Measurements from ENCODE around the gene FRRS1L. TPM values are rescaled to one million over a fixed set of nuclear protein-coding genes. Genes with fewer than 3 reads are reported as not detected.

FRRS1L gene
- total and polyA plus RNA-seq, 2 of the 13 experiments (the other 11 are each of a cell fraction or from before 2014, with no cell fraction given) = 0.02 to 0.03 TPM

DNA sequence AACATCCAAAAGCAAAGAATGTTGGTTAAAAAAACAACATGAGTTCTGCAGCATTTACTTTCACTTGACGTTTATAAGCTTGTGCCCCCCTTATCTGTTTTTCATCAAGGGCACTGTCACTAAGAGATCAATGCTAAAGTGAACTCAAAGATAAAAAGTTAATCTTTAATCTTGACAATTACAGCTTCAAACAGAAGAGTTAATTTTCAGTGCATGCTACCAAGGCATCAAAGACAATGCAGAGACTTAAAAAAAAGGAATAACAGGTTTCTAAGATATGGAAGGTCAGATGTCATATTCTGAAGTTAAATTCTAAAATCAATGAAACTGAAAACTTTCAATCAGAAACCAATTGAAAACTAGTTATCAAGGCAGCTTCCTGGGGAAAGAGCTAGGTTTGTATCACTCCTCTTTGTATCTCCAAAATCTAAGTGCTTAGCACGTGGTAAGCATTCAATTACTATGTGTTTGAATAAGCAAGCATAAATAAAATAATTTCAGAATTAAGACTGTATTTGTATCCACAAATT is 84.9 kb downstream of the FRRS1L start (continued):
- TF ChIP-seq, protein P1, sequence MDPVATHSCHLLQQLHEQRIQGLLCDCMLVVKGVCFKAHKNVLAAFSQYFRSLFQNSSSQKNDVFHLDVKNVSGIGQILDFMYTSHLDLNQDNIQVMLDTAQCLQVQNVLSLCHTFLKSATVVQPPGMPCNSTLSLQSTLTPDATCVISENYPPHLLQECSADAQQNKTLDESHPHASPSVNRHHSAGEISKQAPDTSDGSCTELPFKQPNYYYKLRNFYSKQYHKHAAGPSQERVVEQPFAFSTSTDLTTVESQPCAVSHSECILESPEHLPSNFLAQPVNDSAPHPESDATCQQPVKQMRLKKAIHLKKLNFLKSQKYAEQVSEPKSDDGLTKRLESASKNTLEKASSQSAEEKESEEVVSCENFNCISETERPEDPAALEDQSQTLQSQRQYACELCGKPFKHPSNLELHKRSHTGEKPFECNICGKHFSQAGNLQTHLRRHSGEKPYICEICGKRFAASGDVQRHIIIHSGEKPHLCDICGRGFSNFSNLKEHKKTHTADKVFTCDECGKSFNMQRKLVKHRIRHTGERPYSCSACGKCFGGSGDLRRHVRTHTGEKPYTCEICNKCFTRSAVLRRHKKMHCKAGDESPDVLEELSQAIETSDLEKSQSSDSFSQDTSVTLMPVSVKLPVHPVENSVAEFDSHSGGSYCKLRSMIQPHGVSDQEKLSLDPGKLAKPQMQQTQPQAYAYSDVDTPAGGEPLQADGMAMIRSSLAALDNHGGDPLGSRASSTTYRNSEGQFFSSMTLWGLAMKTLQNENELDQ (CRISPR knock-in tag; IDR thresholded peaks at IDR 0.05; ENCODE audit: borderline replicate concordance) = no peak
- TF ChIP-seq, protein P2, sequence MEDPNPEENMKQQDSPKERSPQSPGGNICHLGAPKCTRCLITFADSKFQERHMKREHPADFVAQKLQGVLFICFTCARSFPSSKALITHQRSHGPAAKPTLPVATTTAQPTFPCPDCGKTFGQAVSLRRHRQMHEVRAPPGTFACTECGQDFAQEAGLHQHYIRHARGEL (CRISPR knock-in tag; IDR thresholded peaks at IDR 0.05) = no peak
- TF ChIP-seq, protein P3, sequence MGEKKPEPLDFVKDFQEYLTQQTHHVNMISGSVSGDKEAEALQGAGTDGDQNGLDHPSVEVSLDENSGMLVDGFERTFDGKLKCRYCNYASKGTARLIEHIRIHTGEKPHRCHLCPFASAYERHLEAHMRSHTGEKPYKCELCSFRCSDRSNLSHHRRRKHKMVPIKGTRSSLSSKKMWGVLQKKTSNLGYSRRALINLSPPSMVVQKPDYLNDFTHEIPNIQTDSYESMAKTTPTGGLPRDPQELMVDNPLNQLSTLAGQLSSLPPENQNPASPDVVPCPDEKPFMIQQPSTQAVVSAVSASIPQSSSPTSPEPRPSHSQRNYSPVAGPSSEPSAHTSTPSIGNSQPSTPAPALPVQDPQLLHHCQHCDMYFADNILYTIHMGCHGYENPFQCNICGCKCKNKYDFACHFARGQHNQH (CRISPR knock-in tag; IDR thresholded peaks at IDR 0.05) = peak; percentile 40; the same call in 1 of the 2 replicates
- TF ChIP-seq PCBP2 (optimal IDR thresholded peaks at IDR 0.05; ENCODE audit: low read depth, low read length, poor library complexity, severe bottlenecking) = no peak
- TF ChIP-seq, protein P4, sequence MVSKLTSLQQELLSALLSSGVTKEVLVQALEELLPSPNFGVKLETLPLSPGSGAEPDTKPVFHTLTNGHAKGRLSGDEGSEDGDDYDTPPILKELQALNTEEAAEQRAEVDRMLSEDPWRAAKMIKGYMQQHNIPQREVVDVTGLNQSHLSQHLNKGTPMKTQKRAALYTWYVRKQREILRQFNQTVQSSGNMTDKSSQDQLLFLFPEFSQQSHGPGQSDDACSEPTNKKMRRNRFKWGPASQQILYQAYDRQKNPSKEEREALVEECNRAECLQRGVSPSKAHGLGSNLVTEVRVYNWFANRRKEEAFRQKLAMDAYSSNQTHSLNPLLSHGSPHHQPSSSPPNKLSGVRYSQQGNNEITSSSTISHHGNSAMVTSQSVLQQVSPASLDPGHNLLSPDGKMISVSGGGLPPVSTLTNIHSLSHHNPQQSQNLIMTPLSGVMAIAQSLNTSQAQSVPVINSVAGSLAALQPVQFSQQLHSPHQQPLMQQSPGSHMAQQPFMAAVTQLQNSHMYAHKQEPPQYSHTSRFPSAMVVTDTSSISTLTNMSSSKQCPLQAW (CRISPR knock-in tag; IDR thresholded peaks at IDR 0.05) = peak; percentile 40; the same call in 1 of the 2 replicates
- peak; percentile 94; the same call in 1 of the 2 replicates for TF ChIP-seq NCOR1 (IDR thresholded peaks at IDR 0.05; ENCODE audit: borderline replicate concordance, low read length)
- TF ChIP-seq ELF1 (CRISPR knock-in tag; IDR thresholded peaks at IDR 0.05) = no peak
- no peak for TF ChIP-seq ZNF713 (CRISPR knock-in tag; IDR thresholded peaks at IDR 0.05)
- TF ChIP-seq ZNF432 (CRISPR knock-in tag; IDR thresholded peaks at IDR 0.05; ENCODE audit: borderline replicate concordance) = no peak
- no peak for TF ChIP-seq ZNF382 (CRISPR knock-in tag; IDR thresholded peaks at IDR 0.05; ENCODE audit: borderline replicate concordance)
- no peak for TF ChIP-seq ZNF350 (CRISPR knock-in tag; IDR thresholded peaks at IDR 0.05; ENCODE audit: borderline replicate concordance, low read depth)
- peak; percentile 98 for TF ChIP-seq CREM (IDR thresholded peaks at IDR 0.05)
- no peak for TF ChIP-seq CREM (CRISPR knock-in tag; IDR thresholded peaks at IDR 0.05)
- TF ChIP-seq ZFYVE20 (CRISPR knock-in tag; IDR thresholded peaks at IDR 0.05; ENCODE audit: borderline replicate concordance, low read depth) = no peak
- TF ChIP-seq, protein P5, sequence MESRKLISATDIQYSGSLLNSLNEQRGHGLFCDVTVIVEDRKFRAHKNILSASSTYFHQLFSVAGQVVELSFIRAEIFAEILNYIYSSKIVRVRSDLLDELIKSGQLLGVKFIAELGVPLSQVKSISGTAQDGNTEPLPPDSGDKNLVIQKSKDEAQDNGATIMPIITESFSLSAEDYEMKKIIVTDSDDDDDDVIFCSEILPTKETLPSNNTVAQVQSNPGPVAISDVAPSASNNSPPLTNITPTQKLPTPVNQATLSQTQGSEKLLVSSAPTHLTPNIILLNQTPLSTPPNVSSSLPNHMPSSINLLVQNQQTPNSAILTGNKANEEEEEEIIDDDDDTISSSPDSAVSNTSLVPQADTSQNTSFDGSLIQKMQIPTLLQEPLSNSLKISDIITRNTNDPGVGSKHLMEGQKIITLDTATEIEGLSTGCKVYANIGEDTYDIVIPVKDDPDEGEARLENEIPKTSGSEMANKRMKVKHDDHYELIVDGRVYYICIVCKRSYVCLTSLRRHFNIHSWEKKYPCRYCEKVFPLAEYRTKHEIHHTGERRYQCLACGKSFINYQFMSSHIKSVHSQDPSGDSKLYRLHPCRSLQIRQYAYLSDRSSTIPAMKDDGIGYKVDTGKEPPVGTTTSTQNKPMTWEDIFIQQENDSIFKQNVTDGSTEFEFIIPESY (CRISPR knock-in tag; IDR thresholded peaks at IDR 0.05) = no peak
- no peak for TF ChIP-seq GABPB1 (CRISPR knock-in tag; IDR thresholded peaks at IDR 0.05)
- no peak for TF ChIP-seq ZNF44 (CRISPR knock-in tag; IDR thresholded peaks at IDR 0.05)
- TF ChIP-seq, protein P6, sequence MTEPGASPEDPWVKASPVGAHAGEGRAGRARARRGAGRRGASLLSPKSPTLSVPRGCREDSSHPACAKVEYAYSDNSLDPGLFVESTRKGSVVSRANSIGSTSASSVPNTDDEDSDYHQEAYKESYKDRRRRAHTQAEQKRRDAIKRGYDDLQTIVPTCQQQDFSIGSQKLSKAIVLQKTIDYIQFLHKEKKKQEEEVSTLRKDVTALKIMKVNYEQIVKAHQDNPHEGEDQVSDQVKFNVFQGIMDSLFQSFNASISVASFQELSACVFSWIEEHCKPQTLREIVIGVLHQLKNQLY (CRISPR knock-in tag; IDR thresholded peaks at IDR 0.05) = peak; percentile 96
- TF ChIP-seq, protein P7, sequence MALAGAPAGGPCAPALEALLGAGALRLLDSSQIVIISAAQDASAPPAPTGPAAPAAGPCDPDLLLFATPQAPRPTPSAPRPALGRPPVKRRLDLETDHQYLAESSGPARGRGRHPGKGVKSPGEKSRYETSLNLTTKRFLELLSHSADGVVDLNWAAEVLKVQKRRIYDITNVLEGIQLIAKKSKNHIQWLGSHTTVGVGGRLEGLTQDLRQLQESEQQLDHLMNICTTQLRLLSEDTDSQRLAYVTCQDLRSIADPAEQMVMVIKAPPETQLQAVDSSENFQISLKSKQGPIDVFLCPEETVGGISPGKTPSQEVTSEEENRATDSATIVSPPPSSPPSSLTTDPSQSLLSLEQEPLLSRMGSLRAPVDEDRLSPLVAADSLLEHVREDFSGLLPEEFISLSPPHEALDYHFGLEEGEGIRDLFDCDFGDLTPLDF (CRISPR knock-in tag; IDR thresholded peaks at IDR 0.05) = 0 out of 2 replicates have a peak, but pooled peaks have one; percentile 41
- TF ChIP-seq ZSCAN9 (CRISPR knock-in tag; IDR thresholded peaks at IDR 0.05; ENCODE audit: borderline replicate concordance) = peak; percentile 63; the same call in 1 of the 2 replicates
- no peak for TF ChIP-seq KLF13 (CRISPR knock-in tag; IDR thresholded peaks at IDR 0.05)

Data from HepG2 (cell line).